ENCODE measurements around the gene PLAAT3.
"Not testable (repeated sequence)": the region's sequence is repeated elsewhere in the genome, so short reads cannot be mapped to it uniquely, and the experiment has no call there.

PLAAT3 gene

GRCh38 chr11:63535734-63536133 lies 78.5 kb downstream of the PLAAT3 start:
- DNase-seq, result no peak

DNA sequence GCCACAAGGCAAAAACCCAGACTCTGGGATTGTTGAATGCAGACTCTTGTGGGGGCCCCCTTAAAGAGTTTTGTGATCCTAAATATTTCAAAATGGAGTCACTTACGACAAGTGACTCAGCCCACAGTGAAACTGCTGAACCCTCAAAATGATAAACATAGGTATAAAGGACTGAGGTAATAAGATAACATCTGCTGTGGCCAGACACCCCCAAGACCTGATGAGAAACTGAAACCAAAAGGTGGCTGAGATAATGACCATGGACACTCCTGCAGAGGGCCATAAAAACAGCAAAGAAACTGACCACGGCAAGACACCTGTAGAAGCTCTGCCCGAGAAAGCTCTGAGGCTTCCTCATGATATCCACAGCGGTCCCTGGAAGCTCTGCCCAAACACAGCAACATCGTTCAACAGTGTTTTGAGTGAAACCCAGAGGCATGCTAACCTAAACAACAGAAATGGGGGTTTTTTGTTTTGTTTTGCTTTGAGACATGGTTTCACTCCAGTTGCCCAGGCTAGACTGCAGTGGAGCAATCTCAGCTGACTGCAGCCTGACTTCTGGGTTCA lies 79.3 kb downstream of the PLAAT3 start:
- DNase-seq, result no peak

DNA sequence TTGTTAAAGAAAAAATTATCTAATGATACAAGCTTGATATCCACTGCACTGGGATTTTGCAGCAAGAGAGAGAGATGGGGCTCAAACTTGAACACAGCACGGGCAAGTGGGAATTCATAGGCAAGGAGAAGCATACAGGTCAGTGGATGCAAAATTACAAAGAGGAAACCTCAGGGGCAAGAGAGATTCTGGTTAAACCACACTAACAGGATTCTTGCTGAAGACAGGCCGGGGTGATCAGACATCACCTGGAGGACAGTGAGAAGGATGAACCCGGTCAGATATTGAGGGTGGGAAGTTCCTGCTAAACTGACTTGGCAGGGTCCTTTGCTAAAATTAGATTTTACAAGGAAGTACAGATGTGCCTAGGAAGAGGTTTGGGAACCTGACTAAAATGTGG lies 80.2 kb downstream of the PLAAT3 start:
- no peak for DNase-seq

DNA sequence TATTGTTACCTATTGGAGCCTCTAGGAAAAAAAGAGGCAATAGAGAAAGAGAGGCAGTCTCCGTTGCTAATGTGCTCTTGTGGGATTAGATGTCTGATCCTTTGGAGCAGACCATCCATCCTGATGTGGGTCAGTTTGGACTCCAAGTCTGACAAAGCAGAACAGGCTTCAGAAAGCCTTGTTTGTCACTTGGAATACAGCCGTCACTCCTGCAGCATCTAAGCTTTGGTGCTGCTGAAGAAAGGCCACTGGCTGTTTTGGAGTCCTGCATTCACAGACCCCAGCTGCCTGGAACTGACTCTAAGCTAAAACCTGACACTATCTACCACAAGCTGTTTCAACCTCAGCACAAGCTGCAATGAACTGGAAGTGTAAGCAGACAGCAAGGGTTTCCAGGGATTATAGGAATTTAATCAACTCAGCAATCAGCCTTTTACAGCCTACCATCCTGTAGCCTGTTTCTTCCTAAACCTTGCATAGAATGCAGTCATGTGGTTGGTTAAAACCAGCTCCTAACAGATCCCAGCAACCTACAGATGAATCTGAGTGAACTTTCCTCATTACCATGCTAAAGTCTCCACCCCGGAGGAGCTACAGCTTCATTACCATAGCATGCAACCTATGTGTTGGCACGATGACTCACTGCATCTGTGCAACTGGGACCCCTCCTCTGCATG lies 81.3 kb downstream of the PLAAT3 start:
- DNase-seq, result no peak

GRCh38 chr11:63532117-63532516 lies 82.1 kb downstream of the PLAAT3 start:
- DNase-seq, result no peak

DNA sequence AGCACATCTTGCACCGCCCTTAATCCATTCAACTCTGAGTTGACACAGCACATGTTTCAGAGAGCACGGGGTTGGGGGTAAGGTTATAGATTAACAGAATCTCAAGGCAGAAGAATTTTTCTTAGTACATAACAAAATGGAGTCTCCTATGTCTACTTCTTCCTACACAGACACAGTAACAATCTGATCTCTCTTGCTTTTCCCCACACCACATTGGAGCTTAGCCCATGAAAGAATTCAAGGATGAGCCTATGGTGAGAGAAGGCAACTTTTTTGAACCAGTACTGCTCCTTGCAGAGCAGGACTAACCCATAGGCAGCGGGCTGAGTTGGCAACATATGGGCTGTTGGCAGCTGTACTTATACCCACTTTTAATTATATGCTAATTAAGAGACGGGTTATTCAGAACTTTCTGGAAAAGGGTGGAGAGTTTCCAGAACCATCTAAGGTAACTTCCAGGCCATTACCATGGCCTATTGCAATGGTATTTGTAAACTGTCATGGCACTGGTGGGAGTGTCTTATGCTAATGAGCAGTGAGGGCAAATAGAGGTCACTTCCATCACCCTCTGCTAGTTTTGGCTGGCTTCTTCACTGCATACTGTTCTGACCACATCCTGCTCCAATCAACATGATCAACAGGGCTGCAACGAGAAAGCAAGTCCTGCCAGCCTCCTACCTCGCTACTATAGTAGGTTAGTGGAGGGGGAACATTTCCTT lies 83.0 kb downstream of the PLAAT3 start:
- not testable (repeated sequence) for DNase-seq

GRCh38 chr11:63530021-63530420 lies 84.2 kb downstream of the PLAAT3 start:
- DNase-seq, result no peak

- not testable (repeated sequence) for DNase-seq
Observed at GRCh38 chr11:63529373-63529772, 84.9 kb downstream of the PLAAT3 start.

- DNase-seq, result not testable (repeated sequence)
Observed at GRCh38 chr11:63528729-63529278, 85.4 kb downstream of the PLAAT3 start.

GRCh38 chr11:63528156-63528555 lies 86.1 kb downstream of the PLAAT3 start:
- DNase-seq, result not testable (repeated sequence)

GRCh38 chr11:63527667-63528066 lies 86.6 kb downstream of the PLAAT3 start:
- no peak for DNase-seq

Measured in left hindlimb (tissue), 1 donor.